Gastrocnemius medialis (tissue), 4 donors: Measurements from ENCODE around the gene MBD5.

Experiments used
- POLR2A ChIP-seq, 2 donors: fragments of 450-650 bp; IDR thresholded peaks; one replicate each; pipeline ENCODE4 v1.6.1; 2017; ENCODE audit warnings: antibody characterized with exemption in 2 of 2, mild to moderate bottlenecking in 2 of 2, moderate library complexity in 2 of 2
- TF ChIP-seq, protein P1 (sequence below), 5 experiments: fragments of 450-650 bp in 3 of 5; fragments of 200-600 bp in 2 of 5; sonication (generic) in 2 of 5; IDR thresholded peaks in 4 of 5; conservative IDR thresholded peaks in 1 of 5; 1 replicate in 4 of 5; 2 replicates in 1 of 5; pipeline ENCODE4 v1.5.1; 2016 to 2019; ENCODE audit warnings: antibody characterized with exemption in 5 of 5, mild to moderate bottlenecking in 3 of 5, moderate library complexity in 3 of 5

DNA sequence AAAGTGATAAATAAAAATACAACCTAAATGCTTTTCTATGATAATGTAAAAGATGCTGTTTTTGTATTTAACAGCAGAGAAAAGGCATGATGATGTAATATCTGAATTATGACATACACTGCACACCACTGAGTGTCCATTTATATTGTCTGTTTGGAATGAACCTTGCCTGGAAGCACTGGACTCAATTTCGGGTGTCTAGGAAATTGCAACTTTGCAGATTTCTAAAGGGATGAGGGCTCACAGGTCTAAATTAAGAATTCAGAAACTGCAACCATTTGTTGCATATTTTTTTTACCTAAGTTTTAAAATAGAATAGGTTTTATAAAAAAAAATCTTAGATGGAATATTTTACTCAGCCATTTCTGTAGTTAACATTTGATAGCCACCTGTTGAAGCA, 492.5 kb downstream of the MBD5 start:
- TF ChIP-seq POLR2A (IDR thresholded peaks at IDR 0.05): no peak
- TF ChIP-seq, protein P1, sequence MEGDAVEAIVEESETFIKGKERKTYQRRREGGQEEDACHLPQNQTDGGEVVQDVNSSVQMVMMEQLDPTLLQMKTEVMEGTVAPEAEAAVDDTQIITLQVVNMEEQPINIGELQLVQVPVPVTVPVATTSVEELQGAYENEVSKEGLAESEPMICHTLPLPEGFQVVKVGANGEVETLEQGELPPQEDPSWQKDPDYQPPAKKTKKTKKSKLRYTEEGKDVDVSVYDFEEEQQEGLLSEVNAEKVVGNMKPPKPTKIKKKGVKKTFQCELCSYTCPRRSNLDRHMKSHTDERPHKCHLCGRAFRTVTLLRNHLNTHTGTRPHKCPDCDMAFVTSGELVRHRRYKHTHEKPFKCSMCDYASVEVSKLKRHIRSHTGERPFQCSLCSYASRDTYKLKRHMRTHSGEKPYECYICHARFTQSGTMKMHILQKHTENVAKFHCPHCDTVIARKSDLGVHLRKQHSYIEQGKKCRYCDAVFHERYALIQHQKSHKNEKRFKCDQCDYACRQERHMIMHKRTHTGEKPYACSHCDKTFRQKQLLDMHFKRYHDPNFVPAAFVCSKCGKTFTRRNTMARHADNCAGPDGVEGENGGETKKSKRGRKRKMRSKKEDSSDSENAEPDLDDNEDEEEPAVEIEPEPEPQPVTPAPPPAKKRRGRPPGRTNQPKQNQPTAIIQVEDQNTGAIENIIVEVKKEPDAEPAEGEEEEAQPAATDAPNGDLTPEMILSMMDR (IDR thresholded peaks at IDR 0.05 in 4 of 5, conservative IDR thresholded peaks at IDR 0.05 in 1 of 5): no peak
